Keratinocyte (primary cell): ENCODE measurements around the gene FMNL2. TPM values are rescaled to one million over a fixed set of nuclear protein-coding genes. Genes with fewer than 3 reads are reported as not detected.

Experiments
- DNase-seq: peaks from one replicate; pipeline ENCODE4 v3.0.0-alpha.2; 2011; ENCODE audit warnings: low read depth, missing footprints, low spot score
- FAIRE-seq: peaks from 2 replicates; lab custom pipeline; 2011; peaks lifted over from hg19 to GRCh38; lab: Jason Lieb, UNC
- H2AFZ ChIP-seq: 2 replicates; pipeline ENCODE4 v1.6.0; 2012; ENCODE audit warnings: low read length, control low read depth, inconsistent platforms; ENCODE audit not compliant: control insufficient read depth
- H3K27ac ChIP-seq: 2 replicates; pipeline ENCODE4 v1.5.1; 2011; ENCODE audit warnings: low read length; ENCODE audit not compliant: control insufficient read depth, insufficient read depth
- H3K27me3 ChIP-seq: 3 replicates; pipeline ENCODE4 v1.6.0; 2011; ENCODE audit warnings: low read length; ENCODE audit not compliant: control insufficient read depth, insufficient read depth; ENCODE audit errors: extremely low read depth
- H3K36me3 ChIP-seq, 2 experiments: 2 replicates in 1 of 2; 3 replicates in 1 of 2; pipeline ENCODE4 v1.5.1; 2011; ENCODE audit warnings: low read length in 2 of 2, mild to moderate bottlenecking in 1 of 2; ENCODE audit not compliant: control insufficient read depth in 2 of 2, insufficient read depth in 2 of 2; ENCODE audit errors: extremely low read depth in 1 of 2
- H3K4me1 ChIP-seq: 3 replicates; pipeline ENCODE4 v1.5.1; 2011; ENCODE audit warnings: low read length; ENCODE audit not compliant: control insufficient read depth, insufficient read depth; ENCODE audit errors: extremely low read depth
- H3K4me2 ChIP-seq: 3 replicates; pipeline ENCODE4 v1.6.0; 2011; ENCODE audit warnings: low read depth, low read length; ENCODE audit not compliant: control insufficient read depth, insufficient read depth; ENCODE audit errors: extremely low read depth
- H3K4me3 ChIP-seq, 3 experiments: fragments of 200-600 bp in 1 of 3; sonication (generic) in 1 of 3; 2 replicates in 2 of 3; 3 replicates in 1 of 3; pipeline ENCODE4 v1.5.1; 2011 to 2016; ENCODE audit warnings: low read length in 3 of 3, mild to moderate bottlenecking in 3 of 3, control low read depth in 2 of 3, inconsistent platforms in 1 of 3, low read depth in 1 of 3, mixed read lengths in 1 of 3, mixed run types in 1 of 3, moderate library complexity in 1 of 3; ENCODE audit not compliant: control insufficient read depth in 2 of 3, insufficient read depth in 2 of 3; ENCODE audit errors: extremely low read depth in 1 of 3
- H3K79me2 ChIP-seq: 2 replicates; pipeline ENCODE4 v1.6.0; 2012; ENCODE audit warnings: low read length; ENCODE audit not compliant: control insufficient read depth, insufficient read depth
- H3K9ac ChIP-seq: 3 replicates; pipeline ENCODE4 v1.6.0; 2011; ENCODE audit warnings: low read length; ENCODE audit not compliant: control insufficient read depth, insufficient read depth; ENCODE audit errors: extremely low read depth
- H3K9me1 ChIP-seq: 3 replicates; pipeline ENCODE4 v1.6.0; 2011; ENCODE audit warnings: low read length; ENCODE audit not compliant: control insufficient read depth, insufficient read depth; ENCODE audit errors: extremely low read depth
- H3K9me3 ChIP-seq: 2 replicates; pipeline ENCODE4 v1.5.1; 2012; ENCODE audit warnings: low read depth, low read length; ENCODE audit not compliant: control insufficient read depth
- H4K20me1 ChIP-seq: 3 replicates; pipeline ENCODE4 v1.6.0; 2011; ENCODE audit warnings: low read length; ENCODE audit not compliant: control insufficient read depth, insufficient read depth; ENCODE audit errors: extremely low read depth
- EZH2 ChIP-seq: IDR thresholded peaks from one replicate; pipeline ENCODE4 v1.6.1; 2012; ENCODE audit warnings: inconsistent platforms, mild to moderate bottlenecking, low read length, moderate library complexity
- dilution Hi-C: fragments of 300-500 bp; cut with MboI; formaldehyde crosslinking; loops from one replicate; pipeline ENCODE4 v1.7.0; 2020; ENCODE audit warnings: low sequenced_read_pairs; ENCODE audit not compliant: extremely low pct_ligation_motif_present
- polyA plus RNA-seq, 5 experiments: library from polyadenylated mRNA; depleted of rRNA in 3 of 5; stranded (reverse) in 3 of 5; stranded (forward) in 1 of 5; unstranded in 1 of 5; fragments of >200 nt; gene quantifications; 1 replicate in 1 of 5; 2 replicates in 3 of 5; 3 replicates in 1 of 5; pipeline versions ENCODE4 v1.2.1 to v1.2.3, GENCODE V29; 2011 to 2012; ENCODE audit warnings: missing spikeins in 2 of 5, low read depth in 1 of 5, low replicate concordance in 1 of 5
- TF ChIP-seq, protein P1 (sequence below), 3 experiments: IDR thresholded peaks in 1 of 3; conservative IDR thresholded peaks in 1 of 3; optimal IDR thresholded peaks in 1 of 3; 2 replicates in 2 of 3; 3 replicates in 1 of 3; pipeline versions ENCODE3 to v1.5.1; 2011; ENCODE audit warnings: low read length in 3 of 3, mild to moderate bottlenecking in 3 of 3, moderate library complexity in 2 of 3, control low read depth in 1 of 3, inconsistent platforms in 1 of 3; ENCODE audit not compliant: insufficient read depth in 2 of 3; ENCODE audit errors: extremely low read depth in 1 of 3

The FMNL2 gene
- polyA plus RNA-seq, 1 donor (not counting 4 experiments of a cell fraction or from before 2014, with no cell fraction given), result 62.7 TPM

DNA sequence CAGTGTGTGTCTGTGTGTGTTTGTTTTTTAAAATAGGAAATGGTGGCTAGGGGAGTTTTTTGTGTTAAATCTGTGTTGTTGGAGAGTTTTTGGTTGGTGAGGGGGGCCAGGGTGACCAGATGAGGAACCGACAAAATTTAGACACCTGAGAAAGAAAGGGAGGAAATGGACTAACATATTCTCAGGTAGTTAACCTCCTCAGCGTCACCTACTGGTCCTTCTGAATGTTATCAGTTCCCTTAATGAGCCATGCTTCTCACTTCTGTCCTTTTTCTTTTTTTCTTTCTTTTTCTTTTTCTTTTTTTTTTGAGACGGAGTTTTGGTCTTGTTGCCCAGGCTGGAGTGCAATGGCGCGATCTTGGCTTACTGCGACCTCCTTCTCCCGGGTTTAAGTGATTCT lies 107.0 kb downstream of the FMNL2 start:
- H4K20me1 ChIP-seq, result no peaks in the 10 kb centered on the region
- H3K4me1 ChIP-seq, result peaks cover 72% of the 10 kb centered on the region
- no peaks in the 10 kb centered on the region for H3K36me3 ChIP-seq
- H3K9ac ChIP-seq, result no peak overlapping the region
- no peak for DNase-seq
- dilution Hi-C loops, result no loop called here
- no peaks in the 10 kb centered on the region for H3K9me3 ChIP-seq
- TF ChIP-seq EZH2, result no peak
- TF ChIP-seq, protein P1, sequence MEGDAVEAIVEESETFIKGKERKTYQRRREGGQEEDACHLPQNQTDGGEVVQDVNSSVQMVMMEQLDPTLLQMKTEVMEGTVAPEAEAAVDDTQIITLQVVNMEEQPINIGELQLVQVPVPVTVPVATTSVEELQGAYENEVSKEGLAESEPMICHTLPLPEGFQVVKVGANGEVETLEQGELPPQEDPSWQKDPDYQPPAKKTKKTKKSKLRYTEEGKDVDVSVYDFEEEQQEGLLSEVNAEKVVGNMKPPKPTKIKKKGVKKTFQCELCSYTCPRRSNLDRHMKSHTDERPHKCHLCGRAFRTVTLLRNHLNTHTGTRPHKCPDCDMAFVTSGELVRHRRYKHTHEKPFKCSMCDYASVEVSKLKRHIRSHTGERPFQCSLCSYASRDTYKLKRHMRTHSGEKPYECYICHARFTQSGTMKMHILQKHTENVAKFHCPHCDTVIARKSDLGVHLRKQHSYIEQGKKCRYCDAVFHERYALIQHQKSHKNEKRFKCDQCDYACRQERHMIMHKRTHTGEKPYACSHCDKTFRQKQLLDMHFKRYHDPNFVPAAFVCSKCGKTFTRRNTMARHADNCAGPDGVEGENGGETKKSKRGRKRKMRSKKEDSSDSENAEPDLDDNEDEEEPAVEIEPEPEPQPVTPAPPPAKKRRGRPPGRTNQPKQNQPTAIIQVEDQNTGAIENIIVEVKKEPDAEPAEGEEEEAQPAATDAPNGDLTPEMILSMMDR (optimal IDR thresholded peaks at IDR 0.05 in 1 of 3, IDR thresholded peaks at IDR 0.05 in 1 of 3, conservative IDR thresholded peaks at IDR 0.05 in 1 of 3; ENCODE audit: extremely low read depth in 1 of 3, insufficient read depth in 2 of 3, low read length in 3 of 3), result no peak
- no peak overlapping the region for H3K4me2 ChIP-seq
- H3K9me1 ChIP-seq, result no peaks in the 10 kb centered on the region
- H3K27ac ChIP-seq, result no peak overlapping the region
- peaks cover 80% of the 10 kb centered on the region for H3K79me2 ChIP-seq
- FAIRE-seq, result no peak
- no peaks in the 10 kb centered on the region for H3K27me3 ChIP-seq
- no peak overlapping the region for H2AFZ ChIP-seq
- H3K4me3 ChIP-seq, result no peak overlapping the region

DNA sequence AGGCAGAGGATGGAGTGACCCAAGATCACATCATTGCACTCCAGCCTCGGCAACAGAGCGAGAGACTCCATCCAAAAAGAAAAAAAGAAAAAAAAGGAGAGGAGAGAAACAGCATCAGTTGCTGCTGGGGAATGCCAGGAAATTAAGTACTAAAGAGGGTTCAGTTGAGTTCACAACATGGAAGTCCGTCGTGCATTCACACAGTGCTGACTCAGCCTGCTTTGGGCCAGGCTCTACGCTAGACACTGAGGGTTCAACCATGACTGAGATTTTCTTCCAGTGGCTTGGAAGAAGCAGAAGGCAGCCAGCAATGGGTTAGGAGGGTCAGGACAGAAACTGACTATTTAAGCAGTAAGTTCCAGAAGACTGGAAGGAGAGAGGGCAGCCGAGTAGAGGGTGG lies 108.8 kb downstream of the FMNL2 start:
- peaks cover 77% of the 10 kb centered on the region for H3K79me2 ChIP-seq
- no peak overlapping the region for H2AFZ ChIP-seq
- H3K4me3 ChIP-seq, result no peak overlapping the region
- peak overlapping the region; percentile 80 for H3K27ac ChIP-seq
- H3K4me2 ChIP-seq, result no peak overlapping the region
- H3K4me1 ChIP-seq, result peaks cover 79% of the 10 kb centered on the region
- no peaks in the 10 kb centered on the region for H3K36me3 ChIP-seq
- TF ChIP-seq, protein P1 (optimal IDR thresholded peaks at IDR 0.05 in 1 of 3, IDR thresholded peaks at IDR 0.05 in 1 of 3, conservative IDR thresholded peaks at IDR 0.05 in 1 of 3; ENCODE audit: extremely low read depth in 1 of 3, insufficient read depth in 2 of 3, low read length in 3 of 3), result no peak
- no peak for TF ChIP-seq EZH2
- H4K20me1 ChIP-seq, result no peaks in the 10 kb centered on the region
- no peaks in the 10 kb centered on the region for H3K9me3 ChIP-seq
- dilution Hi-C loops, result no loop called here
- H3K9me1 ChIP-seq, result no peaks in the 10 kb centered on the region
- DNase-seq (no peak), FAIRE-seq (no peak)
- H3K27me3 ChIP-seq, result no peaks in the 10 kb centered on the region
- H3K9ac ChIP-seq, result no peak overlapping the region
